Lower lobe of right lung (tissue), 2 donors: ENCODE results near the gene SPOPL. TPM values are rescaled to one million over a fixed set of nuclear protein-coding genes. Genes with fewer than 3 reads are reported as not detected.

Source experiments
- ATAC-seq, 2 donors: fragments of 200-7000 bp; cut with Tn5 transposase; one replicate each; pipeline ENCODE4 v1.9.1; 2020 to 2022; ENCODE audit warnings: mild to moderate bottlenecking in 2 of 2, moderate library complexity in 2 of 2
- DNase-seq: peaks from one replicate; pipeline ENCODE4 v3.0.0-alpha.2; 2020
- H3K27ac ChIP-seq: fragments of 200-600 bp; one replicate; pipeline ENCODE4 v1.8.0; 2022
- H3K27me3 ChIP-seq: fragments of 200-600 bp; one replicate; pipeline ENCODE4 v1.8.0; 2022; ENCODE audit warnings: low read depth
- H3K36me3 ChIP-seq: fragments of 200-600 bp; one replicate; pipeline ENCODE4 v1.8.0; 2022; ENCODE audit warnings: mild to moderate bottlenecking
- H3K4me1 ChIP-seq: fragments of 200-600 bp; one replicate; pipeline ENCODE4 v1.8.0; 2022
- H3K4me3 ChIP-seq: fragments of 200-600 bp; one replicate; pipeline ENCODE4 v1.8.0; 2022; ENCODE audit warnings: mild to moderate bottlenecking
- H3K9me3 ChIP-seq: fragments of 200-600 bp; one replicate; pipeline ENCODE4 v1.8.0; 2022
- intact Hi-C: fragments of 100-400 bp; cut with DNase I; formaldehyde crosslinking; loops from one replicate; pipeline ENCODE4 v1.11.0; 2022
- total RNA-seq: library from RNA; stranded (reverse); fragmentation: NEBNext Ultra II Directional; extraction: Animal tissue kit (Norgen Biotek cat#: 25700); gene quantifications from one replicate; pipeline ENCODE4 v1.2.1, GENCODE V29; 2021
- TF ChIP-seq, protein P1 (sequence below): fragments of 200-600 bp; IDR thresholded peaks from one replicate; pipeline ENCODE4 v1.8.0; 2022; ENCODE audit warnings: antibody characterized with exemption, mild to moderate bottlenecking
- donor health status: DM: no; HTN: yes; CAD: no; lungs with severe emphysema.

Gene SPOPL
- total RNA-seq, 1 donor from 2014 or later, result 34.2 TPM

DNA sequence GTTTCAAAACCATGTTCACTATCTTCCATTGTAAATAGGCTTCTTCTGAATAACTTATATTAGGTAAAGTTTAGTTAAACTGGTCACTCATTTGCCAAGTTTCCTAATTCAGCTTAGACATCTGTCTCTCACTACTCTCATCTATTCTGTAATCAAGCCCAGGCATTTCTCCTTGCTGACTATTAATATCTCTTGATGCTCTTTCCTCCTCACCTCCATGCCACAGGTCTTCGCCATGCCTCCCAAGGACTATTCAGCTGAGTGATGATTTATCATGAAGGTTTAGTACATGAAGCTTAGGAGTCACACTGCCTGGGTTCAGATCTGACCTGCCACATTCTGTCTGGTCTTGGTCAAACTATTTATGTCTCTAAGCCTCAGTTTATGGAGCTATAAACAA is 115.5 kb downstream of the SPOPL start:
- intact Hi-C loops, result no loop called here
- ATAC-seq, result no peak

DNA sequence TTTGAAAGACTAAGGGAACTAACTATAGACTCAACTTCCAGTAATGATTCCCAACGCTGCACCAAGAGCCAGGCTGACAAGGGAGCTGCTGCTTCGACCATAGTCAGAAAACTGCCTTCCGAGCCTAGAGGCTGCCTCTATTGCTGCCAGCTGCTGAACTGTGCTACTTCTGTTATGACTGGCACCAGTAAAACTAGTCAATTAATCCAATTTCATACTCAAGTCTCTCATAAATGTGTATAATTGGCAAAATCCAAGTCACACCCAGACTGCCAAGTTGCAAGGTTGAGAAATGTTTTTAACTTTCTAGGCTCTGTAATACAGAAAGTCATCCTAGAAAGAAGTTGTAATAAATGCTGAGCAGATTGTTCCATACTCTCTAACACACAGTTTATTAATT is 117.4 kb downstream of the SPOPL start:
- Histone ChIP-seq H3K27me3 (no peaks in the 10 kb centered on the region), H3K27ac (no peak overlapping the region), H3K36me3 (no peaks in the 10 kb centered on the region), H3K4me1 (no peaks in the 10 kb centered on the region), H3K4me3 (no peak overlapping the region), H3K9me3 (no peaks in the 10 kb centered on the region)
- ATAC-seq (no peak), DNase-seq (no peak)
- TF ChIP-seq, protein P1, sequence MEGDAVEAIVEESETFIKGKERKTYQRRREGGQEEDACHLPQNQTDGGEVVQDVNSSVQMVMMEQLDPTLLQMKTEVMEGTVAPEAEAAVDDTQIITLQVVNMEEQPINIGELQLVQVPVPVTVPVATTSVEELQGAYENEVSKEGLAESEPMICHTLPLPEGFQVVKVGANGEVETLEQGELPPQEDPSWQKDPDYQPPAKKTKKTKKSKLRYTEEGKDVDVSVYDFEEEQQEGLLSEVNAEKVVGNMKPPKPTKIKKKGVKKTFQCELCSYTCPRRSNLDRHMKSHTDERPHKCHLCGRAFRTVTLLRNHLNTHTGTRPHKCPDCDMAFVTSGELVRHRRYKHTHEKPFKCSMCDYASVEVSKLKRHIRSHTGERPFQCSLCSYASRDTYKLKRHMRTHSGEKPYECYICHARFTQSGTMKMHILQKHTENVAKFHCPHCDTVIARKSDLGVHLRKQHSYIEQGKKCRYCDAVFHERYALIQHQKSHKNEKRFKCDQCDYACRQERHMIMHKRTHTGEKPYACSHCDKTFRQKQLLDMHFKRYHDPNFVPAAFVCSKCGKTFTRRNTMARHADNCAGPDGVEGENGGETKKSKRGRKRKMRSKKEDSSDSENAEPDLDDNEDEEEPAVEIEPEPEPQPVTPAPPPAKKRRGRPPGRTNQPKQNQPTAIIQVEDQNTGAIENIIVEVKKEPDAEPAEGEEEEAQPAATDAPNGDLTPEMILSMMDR, result no peak
- intact Hi-C loops, result no loop called here

More for the DNA sequence above, 115.5 kb downstream of the SPOPL start:
- Histone ChIP-seq H3K36me3 (no peaks in the 10 kb centered on the region), H3K9me3 (no peaks in the 10 kb centered on the region), H3K27me3 (no peaks in the 10 kb centered on the region), H3K4me1 (no peaks in the 10 kb centered on the region), H3K27ac (no peak overlapping the region), H3K4me3 (no peak overlapping the region)
- no peak for DNase-seq
- TF ChIP-seq, protein P1, result no peak

DNA sequence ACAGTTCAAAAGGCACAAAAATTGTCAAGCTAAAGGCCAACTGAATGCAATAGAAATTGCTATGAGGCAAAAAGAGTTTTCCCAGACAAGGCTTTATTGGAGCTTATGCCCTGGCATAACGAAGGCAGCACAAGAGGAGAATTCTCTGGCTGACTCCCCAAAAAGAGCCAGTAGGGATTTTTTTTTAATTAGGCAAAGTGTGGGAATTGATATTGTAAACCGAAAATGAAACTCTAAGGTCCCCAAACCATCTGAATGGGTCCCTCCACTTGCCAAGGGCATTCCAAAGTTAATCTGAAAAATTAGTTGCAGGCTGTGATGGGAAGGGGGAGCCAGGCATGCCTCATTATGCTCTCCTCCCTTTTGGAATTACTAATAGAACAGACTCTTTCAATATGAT is 118.9 kb downstream of the SPOPL start:
- intact Hi-C loops, result no loop called here
- ATAC-seq, result no peak

DNA sequence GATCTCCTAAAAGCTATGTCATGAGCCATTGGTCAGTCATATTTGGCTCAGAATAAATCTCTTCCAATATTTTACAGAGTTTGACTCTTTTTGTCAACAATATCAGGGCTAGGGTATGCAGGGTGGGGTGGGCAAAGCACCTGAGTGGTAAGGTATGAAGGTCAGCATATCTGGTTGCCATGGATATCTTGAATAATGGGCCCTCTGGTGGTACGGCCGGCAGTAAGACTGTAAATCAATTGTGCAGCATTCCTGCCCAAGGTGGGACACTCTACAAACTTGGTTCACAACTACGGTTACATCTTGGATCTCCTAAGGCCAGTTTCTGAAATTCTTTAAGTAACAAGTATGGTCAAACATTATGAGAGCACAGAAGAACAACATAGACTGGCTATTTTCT is 119.6 kb downstream of the SPOPL start:
- Histone ChIP-seq H3K4me3 (no peak overlapping the region), H3K36me3 (no peaks in the 10 kb centered on the region), H3K27ac (no peak overlapping the region), H3K27me3 (no peaks in the 10 kb centered on the region), H3K4me1 (no peaks in the 10 kb centered on the region), H3K9me3 (no peaks in the 10 kb centered on the region)
- intact Hi-C loops, result no loop called here
- TF ChIP-seq, protein P1, result no peak
- DNase-seq (no peak), ATAC-seq (no peak)

More for the DNA sequence above, 118.9 kb downstream of the SPOPL start:
- no peaks in the 10 kb centered on the region for H3K36me3 ChIP-seq
- DNase-seq, result no peak
- TF ChIP-seq, protein P1, result no peak
- no peak overlapping the region for H3K4me3 ChIP-seq
- no peaks in the 10 kb centered on the region for H3K27me3 ChIP-seq
- no peaks in the 10 kb centered on the region for H3K9me3 ChIP-seq
- no peak overlapping the region for H3K27ac ChIP-seq
- H3K4me1 ChIP-seq, result no peaks in the 10 kb centered on the region

DNA sequence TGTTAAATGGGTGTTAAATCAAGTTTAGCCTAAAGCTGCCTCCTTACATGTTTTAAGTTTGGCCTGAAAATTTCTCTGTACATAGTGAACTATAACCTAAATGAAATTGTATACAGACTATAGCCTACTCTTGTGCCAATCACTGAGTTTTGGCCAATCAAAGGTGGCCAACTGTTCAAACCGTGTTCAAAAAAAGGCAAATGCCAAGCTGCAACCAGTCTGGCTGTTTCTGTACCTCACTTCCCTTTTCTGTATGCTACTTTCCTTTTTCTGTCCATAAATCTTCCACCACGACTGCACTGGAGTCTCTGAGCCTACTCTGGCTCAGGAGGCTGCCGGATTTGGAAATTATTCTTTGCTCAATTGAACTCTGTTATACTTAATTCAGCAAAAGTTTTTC is 121.0 kb downstream of the SPOPL start:
- DNase-seq (no peak), ATAC-seq (no peak)
- no peaks in the 10 kb centered on the region for H3K4me1 ChIP-seq
- intact Hi-C loops, result no loop called here
- H3K36me3 ChIP-seq, result no peaks in the 10 kb centered on the region
- H3K27ac ChIP-seq, result no peak overlapping the region
- no peaks in the 10 kb centered on the region for H3K9me3 ChIP-seq
- no peak overlapping the region for H3K4me3 ChIP-seq
- H3K27me3 ChIP-seq, result no peaks in the 10 kb centered on the region
- TF ChIP-seq, protein P1, result no peak
